RWPE1 (cell line): Measurements from ENCODE around the gene CIAO1.
A peak's percentile ranks its signal among the peaks of the same experiment; 100 is the strongest.

Source experiments
- CTCF ChIA-PET: fragments of 350-600 bp; sonication (Branson Sonifier 250); formaldehyde crosslinking; extraction: SDS; loops from one replicate; lab custom pipeline; 2021; lab: Yijun Ruan, JAX
- POLR2A ChIA-PET: fragments of 400-600 bp; formaldehyde crosslinking; extraction: SDS; loops from one replicate; lab custom pipeline; 2020; ENCODE audit warnings: antibody characterized with exemption; ENCODE audit not compliant: low non-redundant PET; lab: Yijun Ruan, JAX
- DNase-seq: peaks from one replicate; pipeline ENCODE4 v3.0.0; 2012; ENCODE audit warnings: low spot score
- H3K27ac ChIP-seq: fragments of 450-650 bp; 2 replicates; pipeline ENCODE4 v1.5.1; 2017
- TF ChIP-seq, protein P1 (sequence below): fragments of 450-650 bp; conservative IDR thresholded peaks from 2 replicates; pipeline ENCODE4 v1.5.1; 2017; ENCODE audit warnings: low read depth, mild to moderate bottlenecking

Gene CIAO1

DNA sequence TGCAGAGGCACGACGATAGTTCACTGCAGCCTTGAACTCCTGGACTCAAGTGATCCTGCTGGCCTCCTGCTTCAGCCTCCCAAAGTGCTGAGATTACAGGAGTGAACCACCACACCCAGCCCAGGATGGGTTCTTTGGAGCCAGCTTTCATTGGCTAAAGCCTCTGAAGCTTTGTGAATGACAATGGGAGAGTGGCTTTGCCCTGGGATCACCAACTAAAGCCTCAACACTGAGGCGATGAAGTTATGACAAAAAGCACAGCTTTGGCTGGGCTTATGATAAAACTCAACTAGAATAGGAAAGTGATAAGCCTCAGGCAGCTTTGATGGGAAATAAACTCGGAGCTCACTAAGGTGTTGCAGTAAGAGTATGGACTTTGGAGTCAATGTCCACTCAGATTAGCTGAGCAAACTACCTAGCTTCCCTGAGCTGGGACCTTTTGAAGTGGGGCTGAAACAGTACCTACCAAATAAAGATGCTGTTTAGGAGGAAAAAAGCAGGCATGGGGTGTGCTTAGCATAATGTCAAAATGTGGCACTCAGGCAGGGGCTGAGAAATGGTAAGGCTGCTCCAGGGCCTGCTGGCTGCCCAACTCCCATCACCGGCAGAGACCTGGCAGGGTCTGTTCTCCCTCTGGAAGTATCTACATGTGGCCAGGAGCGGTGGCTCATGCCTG is 4.6 kb upstream of the CIAO1 start:
- ChIA-PET CTCF (interaction anchor here (0.6 to 1.5 kb wide), 2 partner anchors 35 to 1160 kb away, joined by 3 to 9 read pairs; no protein-coding TSS in a partner anchor), POLR2A (no interaction called here)
- no peak for DNase-seq
- peak overlapping the region; percentile 94 for H3K27ac ChIP-seq
- TF ChIP-seq, protein P1, sequence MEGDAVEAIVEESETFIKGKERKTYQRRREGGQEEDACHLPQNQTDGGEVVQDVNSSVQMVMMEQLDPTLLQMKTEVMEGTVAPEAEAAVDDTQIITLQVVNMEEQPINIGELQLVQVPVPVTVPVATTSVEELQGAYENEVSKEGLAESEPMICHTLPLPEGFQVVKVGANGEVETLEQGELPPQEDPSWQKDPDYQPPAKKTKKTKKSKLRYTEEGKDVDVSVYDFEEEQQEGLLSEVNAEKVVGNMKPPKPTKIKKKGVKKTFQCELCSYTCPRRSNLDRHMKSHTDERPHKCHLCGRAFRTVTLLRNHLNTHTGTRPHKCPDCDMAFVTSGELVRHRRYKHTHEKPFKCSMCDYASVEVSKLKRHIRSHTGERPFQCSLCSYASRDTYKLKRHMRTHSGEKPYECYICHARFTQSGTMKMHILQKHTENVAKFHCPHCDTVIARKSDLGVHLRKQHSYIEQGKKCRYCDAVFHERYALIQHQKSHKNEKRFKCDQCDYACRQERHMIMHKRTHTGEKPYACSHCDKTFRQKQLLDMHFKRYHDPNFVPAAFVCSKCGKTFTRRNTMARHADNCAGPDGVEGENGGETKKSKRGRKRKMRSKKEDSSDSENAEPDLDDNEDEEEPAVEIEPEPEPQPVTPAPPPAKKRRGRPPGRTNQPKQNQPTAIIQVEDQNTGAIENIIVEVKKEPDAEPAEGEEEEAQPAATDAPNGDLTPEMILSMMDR = no peak

DNA sequence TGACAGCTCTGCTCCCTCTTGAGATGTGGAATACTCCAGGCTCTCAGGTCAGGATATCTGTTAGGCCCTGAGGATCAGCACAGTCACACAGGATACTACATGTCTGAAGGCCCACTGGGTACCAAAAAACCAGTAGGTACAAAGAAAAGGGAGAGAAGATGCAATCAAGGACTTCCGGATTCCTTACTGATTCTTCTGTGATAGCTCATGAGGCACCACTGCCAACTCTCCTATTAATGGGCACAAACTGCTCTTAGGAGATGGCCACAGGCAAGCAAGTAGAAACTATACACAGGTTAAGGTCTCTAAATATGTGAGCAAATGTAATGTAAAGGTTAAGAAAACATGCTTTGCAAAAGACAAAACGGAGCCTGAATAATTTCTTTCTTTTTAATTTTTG is 3.7 kb upstream of the CIAO1 start:
- DNase-seq = no peak
- TF ChIP-seq, protein P1 = no peak
- POLR2A ChIA-PET = no interaction called here
- CTCF ChIA-PET = interaction anchor here (0.6 kb wide), 1 partner anchor 80 kb away, joined by 3 read pairs; no protein-coding TSS in a partner anchor
- peak overlapping the region; percentile 94 for H3K27ac ChIP-seq

DNA sequence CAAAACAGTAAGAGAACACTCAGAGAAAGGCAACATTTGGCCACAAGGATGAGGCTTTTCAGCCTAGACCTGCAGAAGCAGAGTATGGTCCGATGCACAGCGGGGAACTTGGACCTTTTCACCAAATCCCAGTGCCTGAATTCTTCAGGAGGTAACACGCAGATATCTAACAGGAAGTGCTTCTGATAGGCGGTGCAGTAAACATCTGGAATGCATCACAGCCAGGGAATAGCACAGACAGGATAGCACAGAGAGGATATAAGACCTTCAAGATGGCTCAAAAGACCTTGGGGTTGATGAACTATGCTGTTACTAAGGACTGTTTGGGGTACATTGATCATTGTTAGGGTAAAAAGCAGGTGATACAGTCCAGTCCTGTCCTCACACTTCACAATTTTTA is 1.9 kb upstream of the CIAO1 start:
- TF ChIP-seq, protein P1 = no peak
- no peak overlapping the region for H3K27ac ChIP-seq
- DNase-seq = no peak
- CTCF ChIA-PET = interaction anchor here (0.6 to 0.7 kb wide), 2 partner anchors 157 to 290 kb away, joined by 3 to 4 read pairs; no protein-coding TSS in a partner anchor
- POLR2A ChIA-PET = interaction anchor here (0.8 kb wide), 1 partner anchor 56 kb away, joined by 3 read pairs; the partner anchor contains the start of gene STARD7

DNA sequence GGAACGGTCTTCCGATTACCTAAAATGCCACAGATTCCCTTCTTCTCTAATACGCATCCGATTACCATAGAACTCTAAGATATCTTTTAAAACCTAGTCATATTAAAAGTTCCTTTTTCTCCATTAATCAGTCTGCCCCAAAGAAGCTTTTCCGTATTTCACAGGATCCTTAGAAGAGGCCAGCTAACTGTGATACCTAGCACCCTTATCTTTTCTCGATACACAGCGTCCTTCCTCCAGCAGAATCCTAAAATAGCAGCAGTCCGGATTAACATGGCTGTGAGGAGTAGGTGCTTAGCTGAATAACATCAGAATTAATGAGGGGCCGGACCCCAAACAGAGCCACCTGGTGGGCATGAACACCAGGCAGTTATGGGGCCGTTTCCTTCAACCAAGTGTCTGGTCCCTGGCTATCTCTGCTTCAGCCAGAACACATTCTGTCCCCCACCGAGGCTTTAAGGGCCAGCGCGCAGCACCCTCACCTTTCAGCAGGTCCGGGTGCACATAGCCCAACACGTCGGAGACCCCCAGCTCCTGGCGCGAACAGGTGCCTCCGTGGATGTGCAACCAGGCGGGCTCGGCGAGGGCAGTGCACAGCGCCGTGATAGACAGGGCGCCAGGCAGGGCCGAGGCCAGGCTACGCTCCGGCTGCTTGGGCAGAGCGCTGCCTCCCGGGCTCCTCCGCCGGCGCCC is 1.2 kb upstream of the CIAO1 start:
- ChIA-PET CTCF (interaction anchor here (0.5 to 0.7 kb wide), 2 partner anchors 11 to 157 kb away, joined by 3 read pairs; no protein-coding TSS in a partner anchor), POLR2A (interaction anchor here (0.8 kb wide), 1 partner anchor 56 kb away, joined by 3 read pairs; the partner anchor contains the start of gene STARD7)
- TF ChIP-seq, protein P1 = peak; percentile 30; the same call in 1 of the 2 replicates
- peak overlapping the region; percentile 76 for H3K27ac ChIP-seq
- peak; percentile 30 for DNase-seq

DNA sequence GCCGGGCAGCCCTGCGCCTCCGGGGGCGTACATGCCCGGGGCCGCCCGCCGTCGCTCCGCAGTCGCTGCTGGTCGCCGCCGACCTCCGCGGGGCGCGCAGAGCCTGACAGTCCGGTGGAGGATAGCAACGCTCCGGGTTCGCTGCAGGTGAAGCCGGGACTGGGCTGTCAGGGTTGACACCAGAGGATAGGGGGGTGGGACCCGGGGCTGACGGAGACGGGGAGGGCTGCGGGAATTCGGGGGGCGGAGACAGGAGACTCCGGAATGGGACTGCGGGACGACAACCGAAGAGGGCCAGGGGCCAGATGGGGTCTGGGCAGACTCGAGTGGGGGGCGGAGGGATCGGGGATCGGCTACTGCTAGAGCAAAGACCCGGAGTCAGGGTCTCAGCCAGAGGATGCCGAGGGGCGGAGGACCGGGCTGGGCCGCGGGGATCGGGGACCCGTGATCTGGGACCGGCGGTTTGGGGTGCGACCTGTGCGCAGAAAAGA is 631 bp upstream of the CIAO1 start:
- peak overlapping the region; percentile 76 for H3K27ac ChIP-seq
- DNase-seq = peak; percentile 52
- TF ChIP-seq, protein P1 = no peak
- POLR2A ChIA-PET = no interaction called here
- CTCF ChIA-PET = no interaction called here

DNA sequence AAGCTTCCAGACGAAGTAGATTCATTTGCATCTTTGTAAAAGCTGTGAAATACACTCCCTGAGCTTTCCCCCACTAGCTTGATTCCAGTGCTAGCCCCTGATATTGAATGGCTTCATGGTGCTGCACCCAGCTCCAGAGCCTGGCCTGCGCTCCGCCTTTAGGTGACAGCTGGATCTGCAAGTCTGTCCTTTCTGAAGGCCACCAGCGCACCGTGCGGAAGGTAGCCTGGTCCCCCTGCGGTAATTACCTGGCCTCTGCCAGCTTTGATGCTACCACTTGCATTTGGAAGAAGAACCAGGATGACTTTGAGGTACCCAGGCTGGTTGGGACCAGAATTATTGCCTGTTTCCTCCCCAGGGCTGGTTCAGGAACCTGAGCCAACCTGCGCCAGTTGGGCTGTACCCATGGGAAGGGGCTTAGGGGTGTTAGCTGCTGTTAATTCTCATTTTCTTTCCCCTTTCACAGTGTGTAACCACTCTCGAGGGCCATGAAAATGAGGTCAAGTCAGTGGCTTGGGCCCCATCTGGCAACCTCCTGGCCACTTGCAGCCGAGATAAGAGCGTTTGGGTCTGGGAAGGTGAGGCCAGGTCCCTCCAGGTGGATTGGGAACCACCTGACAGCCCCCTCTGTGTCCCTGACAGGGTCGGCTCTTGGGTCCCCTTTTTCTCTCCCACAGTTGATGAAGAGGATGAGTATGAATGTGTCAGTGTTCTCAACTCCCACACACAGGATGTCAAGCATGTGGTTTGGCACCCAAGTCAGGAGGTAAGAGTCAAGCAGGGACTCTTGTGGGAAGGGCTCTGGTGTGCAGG is 1.3 kb downstream of the CIAO1 start:
- DNase-seq = peak; percentile 20
- ChIA-PET POLR2A (interaction anchor here (1.0 kb wide), 1 partner anchor 125 kb away, joined by 8 read pairs; no protein-coding TSS in a partner anchor), CTCF (interaction anchor here (0.6 to 0.7 kb wide), 2 partner anchors 12 to 130 kb away, joined by 5 to 7 read pairs; no protein-coding TSS in a partner anchor)
- TF ChIP-seq, protein P1 = no peak
- H3K27ac ChIP-seq = peak overlapping the region; percentile 76
